IMR-90 (cell line): ENCODE results near the gene UBASH3B. TPM values are rescaled to one million over a fixed set of nuclear protein-coding genes. Genes with fewer than 3 reads are reported as not detected.

Experiments
- ATAC-seq: fragments of 200-7000 bp; cut with Tn5 transposase; 2 replicates; pipeline ENCODE4 v1.9.1; 2020; ENCODE audit warnings: low read depth, mild to moderate bottlenecking, moderate library complexity
- BruUV-seq: library from RNA; stranded (reverse); fragments of 400-500 nt; replicated peaks from 2 replicates; lab custom pipeline; 2021; lab: Mats Ljungman, UMichigan
- CTCF ChIA-PET: fragments of 300-600 bp; formaldehyde crosslinking; extraction: SDS; loops from one replicate; lab custom pipeline; 2021; ENCODE audit warnings: antibody characterized with exemption; lab: Yijun Ruan, JAX
- POLR2A ChIA-PET: fragments of 300-600 bp; sonication (Branson Sonifier 250); formaldehyde crosslinking; loops from one replicate; lab custom pipeline; 2022; ENCODE audit warnings: antibody characterized with exemption; ENCODE audit not compliant: unreplicated experiment; lab: Charles Lee
- DNase-seq: peaks from one replicate; pipeline ENCODE4 v3.0.0; 2013
- H2AFZ ChIP-seq: replicated peaks from 2 replicates; pipeline ENCODE3; 2013; ENCODE audit warnings: low read length, mild to moderate bottlenecking; ENCODE audit not compliant: poor library complexity
- H2AK5ac ChIP-seq: 2 replicates; pipeline ENCODE4 v1.6.1; 2013; ENCODE audit warnings: low read depth, low read length, inconsistent platforms
- H2AK9ac ChIP-seq: replicated peaks from 2 replicates; pipeline ENCODE3; 2013; ENCODE audit warnings: mild to moderate bottlenecking, low read depth, low read length, moderate library complexity; ENCODE audit not compliant: poor library complexity
- H2BK120ac ChIP-seq: 2 replicates; pipeline ENCODE4 v1.6.1; 2013; ENCODE audit warnings: low read depth, low read length, inconsistent platforms
- H2BK15ac ChIP-seq: 3 replicates; pipeline ENCODE4 v1.6.1; 2013; ENCODE audit warnings: low read depth, low read length, inconsistent platforms
- H2BK20ac ChIP-seq: 2 replicates; pipeline ENCODE4 v1.6.1; 2013; ENCODE audit warnings: low read depth, mild to moderate bottlenecking, inconsistent platforms, low read length, moderate library complexity
- H2BK5ac ChIP-seq: 2 replicates; pipeline ENCODE4 v1.6.1; 2013; ENCODE audit warnings: mild to moderate bottlenecking, low read depth, low read length, inconsistent platforms; ENCODE audit not compliant: poor library complexity, severe bottlenecking
- H3K14ac ChIP-seq: replicated peaks from 2 replicates; pipeline ENCODE4 v1.6.1; 2013; ENCODE audit warnings: low read depth, low read length, inconsistent platforms
- H3K18ac ChIP-seq: 2 replicates; pipeline ENCODE4 v1.6.1; 2013; ENCODE audit warnings: low read depth, low read length, control low read depth
- H3K23ac ChIP-seq: 2 replicates; pipeline ENCODE4 v1.6.1; 2013; ENCODE audit warnings: low read depth, low read length, inconsistent platforms
- H3K27ac ChIP-seq: 2 replicates; pipeline ENCODE4 v1.5.1; 2013; ENCODE audit warnings: mild to moderate bottlenecking, control low read depth, low read length; ENCODE audit not compliant: insufficient read depth
- H3K27me3 ChIP-seq: 2 replicates; pipeline ENCODE4 v1.6.1; 2013; ENCODE audit warnings: low read length; ENCODE audit not compliant: control insufficient read depth, insufficient read depth
- H3K36me3 ChIP-seq: 2 replicates; pipeline ENCODE4 v1.6.1; 2013; ENCODE audit warnings: low read length, mixed read lengths; ENCODE audit not compliant: control insufficient read depth, insufficient read depth
- H3K4ac ChIP-seq: 2 replicates; pipeline ENCODE4 v1.6.1; 2013; ENCODE audit warnings: low read depth, low read length, inconsistent platforms
- H3K4me1 ChIP-seq: 2 replicates; pipeline ENCODE4 v1.6.1; 2013; ENCODE audit warnings: low read length, mixed read lengths; ENCODE audit not compliant: control insufficient read depth, insufficient read depth
- H3K4me2 ChIP-seq: 2 replicates; pipeline ENCODE4 v1.6.1; 2013; ENCODE audit warnings: low read depth, mild to moderate bottlenecking, control low read depth, low read length, moderate library complexity
- H3K4me3 ChIP-seq: 2 replicates; pipeline ENCODE4 v1.5.1; 2013; ENCODE audit warnings: low read depth, mild to moderate bottlenecking, control low read depth, low read length, moderate library complexity; ENCODE audit not compliant: insufficient read depth
- H3K56ac ChIP-seq: 2 replicates; pipeline ENCODE4 v1.6.1; 2013; ENCODE audit warnings: low read length, inconsistent platforms; ENCODE audit not compliant: insufficient read depth; ENCODE audit errors: extremely low read depth
- H3K79me1 ChIP-seq, 2 experiments: 2 replicates each; pipeline ENCODE4 v1.6.1; 2013; ENCODE audit warnings: low read length in 2 of 2, inconsistent platforms in 1 of 2, low read depth in 1 of 2
- H3K9ac ChIP-seq: 2 replicates; pipeline ENCODE4 v1.6.1; 2013; ENCODE audit warnings: low read depth, low read length, control low read depth
- H3K9me1 ChIP-seq: 2 replicates; pipeline ENCODE4 v1.6.1; 2013; ENCODE audit warnings: low read length, inconsistent platforms; ENCODE audit not compliant: insufficient read depth
- H3K9me3 ChIP-seq: 2 replicates; pipeline ENCODE4 v1.6.1; 2013; ENCODE audit warnings: low read length; ENCODE audit not compliant: control insufficient read depth, insufficient read depth
- H4K20me1 ChIP-seq: 2 replicates; pipeline ENCODE4 v1.6.1; 2013; ENCODE audit warnings: low read length, inconsistent platforms; ENCODE audit not compliant: insufficient read depth
- H4K5ac ChIP-seq: 2 replicates; pipeline ENCODE4 v1.6.1; 2013; ENCODE audit warnings: mild to moderate bottlenecking, low read depth, low read length, control low read depth
- H4K8ac ChIP-seq, 2 experiments: 2 replicates each; pipeline ENCODE4 v1.6.1; 2013; ENCODE audit warnings: low read depth in 2 of 2, low read length in 2 of 2, control low read depth in 1 of 2, inconsistent platforms in 1 of 2
- H4K91ac ChIP-seq: 2 replicates; pipeline ENCODE4 v1.6.1; 2013; ENCODE audit warnings: low read depth, low read length, inconsistent platforms; ENCODE audit not compliant: insufficient read depth
- BHLHE40 ChIP-seq: fragments of 150-350 bp; IDR thresholded peaks from 2 replicates; pipeline ENCODE4 v1.6.1; 2016; ENCODE audit warnings: mild to moderate bottlenecking, low read depth, low read length
- CEBPB ChIP-seq: IDR thresholded peaks from 2 replicates; pipeline ENCODE4 v1.6.1; 2012; ENCODE audit warnings: low read depth, low read length, improper control_type of control experiment
- CHD1 ChIP-seq: IDR thresholded peaks from 2 replicates; pipeline ENCODE4 v1.6.1; 2012; ENCODE audit warnings: low read depth, low read length, improper control_type of control experiment
- FOS ChIP-seq: fragments of 150-350 bp; IDR thresholded peaks from 2 replicates; pipeline ENCODE4 v1.6.1; 2016; ENCODE audit warnings: low read depth, low read length
- MAFK ChIP-seq: IDR thresholded peaks from 2 replicates; pipeline ENCODE4 v1.6.1; 2012; ENCODE audit warnings: low read depth, low read length, improper control_type of control experiment
- MAZ ChIP-seq: IDR thresholded peaks from 2 replicates; pipeline ENCODE4 v1.6.1; 2012; ENCODE audit warnings: low read depth, mild to moderate bottlenecking, low read length, improper control_type of control experiment, moderate library complexity, borderline replicate concordance
- MXI1 ChIP-seq: IDR thresholded peaks from 2 replicates; pipeline ENCODE4 v1.6.1; 2012; ENCODE audit warnings: low read depth, mild to moderate bottlenecking, low read length, moderate library complexity, borderline replicate concordance
- NFE2L2 ChIP-seq: fragments of 150-350 bp; IDR thresholded peaks from 2 replicates; pipeline ENCODE4 v1.6.1; 2016; ENCODE audit warnings: low read depth, mild to moderate bottlenecking, low read length
- POLR2A ChIP-seq: IDR thresholded peaks from 2 replicates; pipeline ENCODE4 v1.6.1; 2012; ENCODE audit warnings: mild to moderate bottlenecking, low read depth, low read length
- RAD21 ChIP-seq: IDR thresholded peaks from 2 replicates; pipeline ENCODE4 v1.6.1; 2012; ENCODE audit warnings: low read length, improper control_type of control experiment
- RCOR1 ChIP-seq: IDR thresholded peaks from 2 replicates; pipeline ENCODE4 v1.6.1; 2012; ENCODE audit warnings: mild to moderate bottlenecking, low read length, improper control_type of control experiment; ENCODE audit not compliant: insufficient replicate concordance
- RFX5 ChIP-seq: IDR thresholded peaks from 2 replicates; pipeline ENCODE4 v1.8.0; 2012; ENCODE audit warnings: low read depth, mild to moderate bottlenecking, low read length, moderate library complexity
- SMC3 ChIP-seq: fragments of 150-350 bp; IDR thresholded peaks from 2 replicates; pipeline ENCODE4 v1.6.1; 2016; ENCODE audit warnings: low read depth, mild to moderate bottlenecking, antibody characterized with exemption, low read length, moderate library complexity
- WGBS, 2 experiments: methylation state at CpG; one replicate each; pipeline versions ENCODE4 v1.1.5 to v1.1.7; 2013; ENCODE audit warnings: missing lambda C conversion rate in 2 of 2; ENCODE audit not compliant: insufficient read length in 1 of 2; ENCODE audit errors: extremely low coverage in 2 of 2; 5-methylcytosine and 5-hydroxymethylcytosine counted together
- dilution Hi-C: fragments of 300-500 bp; cut with HindIII; formaldehyde crosslinking; loops from one replicate; pipeline ENCODE4 v1.14.3; 2018; ENCODE audit warnings: low sequenced_read_pairs; ENCODE audit not compliant: unreplicated experiment
- in situ Hi-C: fragments of 300-500 bp; cut with MboI; formaldehyde crosslinking; loops from 3 replicates; pipeline ENCODE4 v1.14.3; 2019; ENCODE audit warnings: low sequenced_read_pairs, inconsistent platforms, mixed read lengths
- intact Hi-C: fragments of 100-400 bp; cut with micrococcal nuclease; formaldehyde crosslinking; loops from 2 replicates; pipeline ENCODE4 v1.10.0; 2022
- polyA plus RNA-seq, 3 experiments: library from polyadenylated mRNA; depleted of rRNA; stranded (reverse); fragments of >200 nt; gene quantifications; 2 replicates each; pipeline ENCODE4 v1.2.3, GENCODE V29; 2012; ENCODE audit warnings: low replicate concordance in 1 of 3
- total RNA-seq: library from RNA; depleted of rRNA; stranded (reverse); fragments of >200 nt; gene quantifications from 2 replicates; pipeline ENCODE4 v1.2.3, GENCODE V29; 2012
- TF ChIP-seq, protein P1 (sequence below): conservative IDR thresholded peaks from 2 replicates; pipeline ENCODE4 v1.5.1; 2012; ENCODE audit warnings: mild to moderate bottlenecking, low read depth, low read length, improper control_type of control experiment
- TF ChIP-seq, protein P2 (sequence below): fragments of 150-350 bp; IDR thresholded peaks from 2 replicates; pipeline ENCODE4 v1.6.1; 2016; ENCODE audit warnings: low read depth, mild to moderate bottlenecking, low read length, moderate library complexity, borderline replicate concordance
- TF ChIP-seq, protein P3 (sequence below): fragments of 150-350 bp; IDR thresholded peaks from 2 replicates; pipeline ENCODE4 v1.6.1; 2017; ENCODE audit warnings: mild to moderate bottlenecking, antibody characterized with exemption, low read length, low read depth

Gene UBASH3B
- total and polyA plus RNA-seq, 2 of the 4 experiments (the other 2 are of a cell fraction), result 27.2 to 48.0 TPM

DNA sequence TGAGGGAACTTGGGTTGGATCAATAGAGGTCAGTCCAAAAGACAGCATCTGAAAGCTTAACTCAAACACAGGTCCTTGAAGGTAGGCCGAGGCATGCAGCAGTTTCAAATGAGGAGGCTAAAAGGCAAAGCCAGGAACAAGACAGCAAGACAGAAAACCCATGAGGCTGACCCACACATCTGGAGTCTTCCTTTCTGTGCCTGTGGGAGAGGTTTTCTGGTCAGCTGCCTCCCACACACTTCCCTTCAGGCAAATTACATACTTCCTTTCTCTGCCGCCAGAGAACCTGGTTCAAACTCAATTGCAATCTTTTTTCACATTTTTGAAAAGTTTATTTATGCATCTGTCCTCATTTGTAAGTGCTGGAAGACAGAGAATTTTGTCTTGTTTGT, 153.0 kb downstream of the UBASH3B start:
- Histone ChIP-seq H3K27ac (peak overlapping the region; percentile 50; the same call in 1 of the 2 replicates), H2BK5ac (no peak overlapping the region), H2BK20ac (peak overlapping the region; percentile 47; the same call in 1 of the 2 replicates), H2AFZ (peak overlapping the region; percentile 38), H3K4me1 (peaks cover 10% of the 10 kb centered on the region), H2AK5ac (no peak overlapping the region; the same call in 1 of the 2 replicates), H3K9me1 (peaks cover 12% of the 10 kb centered on the region), H3K14ac (peak overlapping the region; percentile 81), H3K36me3 (peaks cover 5% of the 10 kb centered on the region), H4K20me1 (no peaks in the 10 kb centered on the region), H3K18ac (0 out of 2 replicates have a peak overlapping the region, but pooled peaks have one; percentile 16), H3K79me1 (peaks cover 0 to 8% of the 10 kb centered on the region in 2 experiments; a peak in 2 of 4 replicates), H3K9ac (no peak overlapping the region), H3K9me3 (no peaks in the 10 kb centered on the region), H3K27me3 (no peaks in the 10 kb centered on the region), H4K91ac (no peak overlapping the region), H4K5ac (peak overlapping the region; percentile 64; the same call in 1 of the 2 replicates), H3K56ac (no peak overlapping the region), H3K4me3 (no peak overlapping the region), H3K4ac (peak overlapping the region; percentile 65; the same call in 1 of the 2 replicates), H3K4me2 (peak overlapping the region; percentile 8; the same call in 1 of the 2 replicates), H2BK15ac (no peak overlapping the region), H2BK120ac (peak overlapping the region; percentile 71), H3K23ac (peak overlapping the region; percentile 51; the same call in 1 of the 2 replicates), H4K8ac (peak overlapping the region in 1 of 2 experiments; percentile 26; a peak in 1 of 4 replicates), H2AK9ac (no peak overlapping the region)
- ATAC-seq (peak; percentile 79), DNase-seq (peak; percentile 73)
- in situ Hi-C loops, result no loop called here
- WGBS, 2 experiments, result no CpG with 5 or more reads among the region's 2 CpGs
- intact Hi-C loops, result no loop called here
- TF ChIP-seq POLR2A (no peak), CEBPB (no peak), RAD21 (no peak), MAFK (no peak), NFE2L2 (no peak), RCOR1 (no peak), SMC3 (no peak), BHLHE40 (no peak), CHD1 (no peak), MXI1 (no peak), RFX5 (no peak), MAZ (no peak), FOS (no peak)
- TF ChIP-seq, protein P1, sequence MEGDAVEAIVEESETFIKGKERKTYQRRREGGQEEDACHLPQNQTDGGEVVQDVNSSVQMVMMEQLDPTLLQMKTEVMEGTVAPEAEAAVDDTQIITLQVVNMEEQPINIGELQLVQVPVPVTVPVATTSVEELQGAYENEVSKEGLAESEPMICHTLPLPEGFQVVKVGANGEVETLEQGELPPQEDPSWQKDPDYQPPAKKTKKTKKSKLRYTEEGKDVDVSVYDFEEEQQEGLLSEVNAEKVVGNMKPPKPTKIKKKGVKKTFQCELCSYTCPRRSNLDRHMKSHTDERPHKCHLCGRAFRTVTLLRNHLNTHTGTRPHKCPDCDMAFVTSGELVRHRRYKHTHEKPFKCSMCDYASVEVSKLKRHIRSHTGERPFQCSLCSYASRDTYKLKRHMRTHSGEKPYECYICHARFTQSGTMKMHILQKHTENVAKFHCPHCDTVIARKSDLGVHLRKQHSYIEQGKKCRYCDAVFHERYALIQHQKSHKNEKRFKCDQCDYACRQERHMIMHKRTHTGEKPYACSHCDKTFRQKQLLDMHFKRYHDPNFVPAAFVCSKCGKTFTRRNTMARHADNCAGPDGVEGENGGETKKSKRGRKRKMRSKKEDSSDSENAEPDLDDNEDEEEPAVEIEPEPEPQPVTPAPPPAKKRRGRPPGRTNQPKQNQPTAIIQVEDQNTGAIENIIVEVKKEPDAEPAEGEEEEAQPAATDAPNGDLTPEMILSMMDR, result no peak
- TF ChIP-seq, protein P2, sequence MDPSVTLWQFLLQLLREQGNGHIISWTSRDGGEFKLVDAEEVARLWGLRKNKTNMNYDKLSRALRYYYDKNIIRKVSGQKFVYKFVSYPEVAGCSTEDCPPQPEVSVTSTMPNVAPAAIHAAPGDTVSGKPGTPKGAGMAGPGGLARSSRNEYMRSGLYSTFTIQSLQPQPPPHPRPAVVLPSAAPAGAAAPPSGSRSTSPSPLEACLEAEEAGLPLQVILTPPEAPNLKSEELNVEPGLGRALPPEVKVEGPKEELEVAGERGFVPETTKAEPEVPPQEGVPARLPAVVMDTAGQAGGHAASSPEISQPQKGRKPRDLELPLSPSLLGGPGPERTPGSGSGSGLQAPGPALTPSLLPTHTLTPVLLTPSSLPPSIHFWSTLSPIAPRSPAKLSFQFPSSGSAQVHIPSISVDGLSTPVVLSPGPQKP, result no peak
- TF ChIP-seq, protein P3, sequence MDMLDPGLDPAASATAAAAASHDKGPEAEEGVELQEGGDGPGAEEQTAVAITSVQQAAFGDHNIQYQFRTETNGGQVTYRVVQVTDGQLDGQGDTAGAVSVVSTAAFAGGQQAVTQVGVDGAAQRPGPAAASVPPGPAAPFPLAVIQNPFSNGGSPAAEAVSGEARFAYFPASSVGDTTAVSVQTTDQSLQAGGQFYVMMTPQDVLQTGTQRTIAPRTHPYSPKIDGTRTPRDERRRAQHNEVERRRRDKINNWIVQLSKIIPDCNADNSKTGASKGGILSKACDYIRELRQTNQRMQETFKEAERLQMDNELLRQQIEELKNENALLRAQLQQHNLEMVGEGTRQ, result no peak
- POLR2A ChIA-PET, result no interaction called here
- CTCF ChIA-PET, result interaction anchor here (0.6 to 1.9 kb wide), 5 partner anchors 10 to 1013 kb away, joined by 3 to 8 read pairs (median 4); no protein-coding TSS in a partner anchor
- no TSS peak for BruUV-seq
- dilution Hi-C loops, result no loop called here
